ENCODE results near the gene CD48.

The CD48 gene, protein sequence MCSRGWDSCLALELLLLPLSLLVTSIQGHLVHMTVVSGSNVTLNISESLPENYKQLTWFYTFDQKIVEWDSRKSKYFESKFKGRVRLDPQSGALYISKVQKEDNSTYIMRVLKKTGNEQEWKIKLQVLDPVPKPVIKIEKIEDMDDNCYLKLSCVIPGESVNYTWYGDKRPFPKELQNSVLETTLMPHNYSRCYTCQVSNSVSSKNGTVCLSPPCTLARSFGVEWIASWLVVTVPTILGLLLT

DNA sequence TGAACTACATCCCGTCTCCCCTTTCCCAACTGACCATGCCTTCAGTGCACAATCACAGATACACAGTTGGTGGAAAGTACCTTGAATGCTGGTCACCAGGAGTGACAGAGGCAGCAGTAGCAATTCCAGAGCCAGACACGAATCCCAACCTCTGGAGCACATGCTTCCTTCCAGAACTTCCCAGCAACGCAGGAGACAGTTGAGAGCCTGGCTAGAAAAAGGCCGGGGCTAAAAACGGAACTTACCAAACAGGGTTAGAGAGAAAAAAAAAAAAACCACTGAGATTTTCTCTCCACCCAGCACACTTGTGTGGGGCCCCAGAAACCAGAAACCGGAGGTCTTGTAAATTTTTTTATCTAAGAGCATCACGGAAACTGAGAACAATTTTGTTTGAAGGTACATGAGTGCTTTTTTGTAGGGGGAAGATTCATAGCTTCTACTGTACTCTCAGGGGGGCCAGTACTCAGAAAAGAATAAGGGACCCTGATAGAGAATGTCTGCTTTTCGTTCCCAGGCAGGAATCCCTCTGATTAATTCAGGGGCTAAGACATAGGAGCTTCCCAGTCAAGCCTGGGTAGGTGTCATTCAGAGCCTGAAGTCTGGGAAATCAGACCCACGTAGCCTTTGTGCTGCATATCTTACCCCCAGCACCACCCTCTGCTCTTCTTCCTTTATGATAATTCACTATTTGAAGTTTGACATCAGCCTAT, at the start of gene CD48:
Gene CD48, minus strand, starts transcription at position 221 of the 710 bp plus-strand sequence. Its CDS starts 59 bp downstream, at position 162.
- DNase-seq: peak; percentile 30 to 33

DNA sequence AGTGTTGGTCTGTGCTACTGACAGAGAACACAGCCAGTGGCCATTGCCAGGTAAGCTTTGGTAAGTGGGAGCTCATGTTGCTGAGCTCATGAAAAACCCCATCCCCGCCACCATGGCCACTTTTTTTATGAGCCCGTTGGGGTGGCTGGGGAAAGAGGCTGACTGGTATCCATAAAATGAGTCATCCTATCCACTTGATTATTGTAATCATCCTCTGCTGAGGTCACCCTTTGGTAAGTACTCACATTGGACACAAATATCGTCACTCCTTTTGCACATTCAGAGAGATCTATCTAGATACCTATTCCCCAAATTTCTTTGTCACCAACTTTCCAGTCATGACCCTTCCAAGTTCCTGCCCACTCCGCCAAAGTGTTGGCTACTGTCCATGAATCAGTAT, 49.4 kb upstream of the CD48 start:
- DNase-seq: no peak

DNA sequence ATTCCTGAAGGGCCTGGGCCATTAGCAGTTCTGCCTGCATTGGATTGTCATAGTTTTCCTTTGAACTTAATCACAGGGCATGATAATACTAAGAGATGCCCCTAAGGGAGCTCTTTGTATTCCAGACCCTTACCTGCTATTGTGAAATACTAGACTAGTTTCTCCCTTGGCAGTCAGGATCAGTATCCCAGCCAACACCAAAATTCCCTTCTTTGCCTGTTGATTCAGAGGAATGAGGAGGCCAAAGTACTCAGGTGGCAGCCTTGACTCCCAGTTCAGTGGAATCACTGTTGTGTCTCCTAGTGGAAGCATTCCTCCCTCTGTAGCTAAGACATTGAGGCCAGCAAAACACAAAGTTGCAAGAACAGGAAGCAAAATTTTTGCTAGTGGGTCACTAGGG, 48.1 kb upstream of the CD48 start:
- no peak for DNase-seq

DNA sequence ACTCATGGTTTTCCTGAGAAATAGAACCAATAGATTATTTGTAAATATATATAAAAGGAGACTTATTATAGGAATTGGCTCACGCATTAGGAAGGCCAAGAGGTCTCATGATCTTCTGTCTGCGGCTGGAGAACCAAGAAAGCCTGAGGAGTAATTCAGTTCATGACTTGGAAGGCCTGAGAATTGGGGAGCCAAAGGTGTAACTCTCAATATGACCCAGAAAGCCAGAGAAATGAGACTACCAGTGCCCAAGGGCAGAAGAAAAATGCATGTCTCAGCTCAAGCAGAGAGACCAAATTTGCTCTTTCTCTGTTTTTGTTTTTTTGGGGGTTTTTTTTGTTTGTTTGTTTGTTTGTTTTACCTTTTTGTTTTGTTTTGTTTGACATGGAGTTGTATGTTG, 46.9 kb upstream of the CD48 start:
- no peak for DNase-seq

DNA sequence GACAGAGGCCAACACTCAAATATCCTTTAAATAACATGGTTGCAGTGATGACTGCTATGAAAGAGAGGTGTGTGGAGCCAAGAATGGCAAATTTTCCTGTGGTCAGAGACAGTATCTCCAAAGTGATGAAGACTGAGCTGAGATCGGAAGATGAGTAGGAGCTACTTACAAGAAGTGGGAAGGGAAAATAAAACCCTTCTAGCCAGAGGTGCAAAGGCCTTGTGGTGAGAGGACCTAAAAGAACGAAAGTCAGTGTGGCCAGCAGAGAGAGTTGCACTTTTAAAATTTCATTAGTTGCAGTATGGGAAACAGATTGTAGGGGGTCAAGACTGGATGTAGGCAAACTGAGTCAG, 45.2 kb upstream of the CD48 start:
- no peak for DNase-seq

DNA sequence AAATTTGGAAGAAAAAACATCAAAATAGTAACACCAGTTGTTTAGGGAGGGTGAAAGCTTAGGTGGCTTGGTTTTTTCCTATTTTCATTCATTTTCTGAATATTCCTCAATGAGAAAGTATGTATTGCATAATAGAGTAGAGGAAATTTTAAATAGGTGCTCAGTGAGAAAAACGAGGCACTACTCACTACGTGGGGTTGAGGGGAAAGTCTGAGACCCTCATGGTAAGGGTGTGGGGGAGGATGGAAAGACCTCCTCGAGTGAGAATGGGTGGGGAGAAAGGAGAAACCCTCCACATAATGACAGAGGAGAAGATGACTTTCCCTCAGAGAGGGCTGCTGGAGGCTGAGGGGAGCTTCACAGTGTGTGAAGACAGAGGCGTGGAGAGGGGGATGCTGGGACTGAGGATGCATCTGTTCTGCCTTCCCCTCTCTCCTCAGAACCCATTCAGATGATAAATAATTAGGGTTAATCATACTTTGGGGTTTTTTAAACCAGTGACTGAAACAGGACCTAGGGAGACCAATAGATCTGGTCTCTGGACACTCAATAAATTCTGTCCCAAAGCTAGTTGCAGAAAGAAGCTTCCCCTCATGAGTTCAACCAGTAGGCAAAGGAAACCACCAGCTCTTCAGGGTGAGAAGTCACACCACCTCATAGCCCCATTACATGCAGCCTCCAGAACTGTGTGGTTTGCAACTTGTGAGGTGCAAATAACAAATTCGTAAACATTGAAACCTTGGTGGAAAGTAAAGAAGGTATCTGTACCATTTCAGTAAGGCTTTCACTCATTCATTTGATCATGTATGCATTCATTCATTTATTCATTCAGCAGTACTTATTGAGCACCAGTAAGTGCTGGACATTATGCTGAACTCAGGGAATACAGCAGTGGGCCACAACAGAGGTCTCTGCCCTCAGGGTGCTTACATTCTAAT, 44.6 kb upstream of the CD48 start:
- DNase-seq: no peak

DNA sequence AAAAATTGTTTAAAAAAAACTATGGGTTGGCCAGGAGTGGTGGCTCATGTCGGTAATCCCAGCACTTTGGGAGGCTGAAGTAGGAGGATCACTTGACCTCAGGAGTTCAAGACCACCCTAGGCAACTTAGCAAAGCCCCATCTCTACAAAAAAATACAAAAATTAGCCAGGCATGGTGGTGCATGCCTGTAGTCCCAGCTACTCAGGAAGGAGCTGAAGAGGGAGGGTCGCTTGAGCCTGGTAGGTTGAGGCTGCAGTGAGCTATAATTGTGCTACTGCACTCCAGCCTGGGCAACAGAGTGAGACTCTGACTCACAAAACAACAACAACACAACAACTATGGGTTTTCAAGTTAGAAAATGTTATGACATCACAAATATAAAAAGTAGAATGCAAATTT, 43.8 kb upstream of the CD48 start:
- no peak for DNase-seq

DNA sequence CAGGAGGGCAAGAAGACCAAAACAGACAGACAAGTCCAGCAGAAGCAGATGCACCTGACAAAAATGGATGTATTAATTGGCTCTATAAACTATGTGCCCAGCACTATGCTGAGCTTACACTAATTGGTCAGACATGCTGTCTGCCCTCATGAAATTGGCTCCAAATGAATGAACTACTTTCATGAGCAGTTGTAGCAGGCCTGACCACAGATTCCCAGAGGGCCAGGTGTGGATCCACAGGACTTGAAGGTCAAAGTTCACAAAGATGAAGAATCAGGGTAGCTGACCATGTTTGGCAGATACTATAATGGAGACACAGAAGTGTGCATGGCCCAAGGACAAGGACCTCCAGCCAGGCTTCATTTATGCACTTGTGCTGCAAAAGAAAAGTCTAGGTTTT, 42.0 kb upstream of the CD48 start:
- DNase-seq: no peak

DNA sequence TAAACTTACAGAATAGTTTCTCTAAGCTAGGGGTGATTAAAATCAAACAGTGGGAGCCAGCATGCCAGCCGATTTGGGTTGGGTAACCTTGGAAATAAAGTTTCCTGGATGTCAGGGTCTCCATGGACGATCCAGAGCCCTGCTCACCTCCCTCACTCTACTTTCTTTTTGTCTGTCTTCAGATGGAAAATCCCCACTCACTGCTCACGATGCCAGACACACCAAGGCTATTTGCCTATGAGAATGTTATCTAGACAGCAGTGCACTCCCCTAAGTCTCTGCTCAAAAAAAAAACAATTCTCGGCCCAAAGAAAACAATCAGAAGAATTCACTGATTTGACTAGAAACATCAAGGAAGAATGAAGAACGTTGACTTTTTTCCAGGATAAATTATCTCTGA, 41.3 kb upstream of the CD48 start:
- DNase-seq: no peak

DNA sequence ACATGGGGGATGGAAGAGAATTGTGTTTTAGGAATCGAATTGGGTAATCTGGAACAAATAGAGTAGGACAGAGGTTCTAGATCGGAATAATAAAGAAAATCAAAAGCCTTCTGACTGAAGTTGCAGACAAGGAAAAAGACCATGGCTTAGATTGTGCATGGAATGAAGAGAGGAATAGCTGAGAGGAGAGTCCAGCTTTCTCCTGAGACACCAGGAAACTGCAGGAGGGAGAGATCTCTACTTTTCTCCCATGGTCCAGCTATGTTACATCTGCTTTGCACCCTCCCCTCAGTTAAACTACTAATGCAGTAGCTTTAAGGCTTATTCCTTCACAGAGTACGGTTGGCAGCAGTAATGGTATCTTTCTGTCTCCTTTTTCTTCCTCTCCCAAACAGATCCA, 40.8 kb upstream of the CD48 start:
- no peak for DNase-seq

DNA sequence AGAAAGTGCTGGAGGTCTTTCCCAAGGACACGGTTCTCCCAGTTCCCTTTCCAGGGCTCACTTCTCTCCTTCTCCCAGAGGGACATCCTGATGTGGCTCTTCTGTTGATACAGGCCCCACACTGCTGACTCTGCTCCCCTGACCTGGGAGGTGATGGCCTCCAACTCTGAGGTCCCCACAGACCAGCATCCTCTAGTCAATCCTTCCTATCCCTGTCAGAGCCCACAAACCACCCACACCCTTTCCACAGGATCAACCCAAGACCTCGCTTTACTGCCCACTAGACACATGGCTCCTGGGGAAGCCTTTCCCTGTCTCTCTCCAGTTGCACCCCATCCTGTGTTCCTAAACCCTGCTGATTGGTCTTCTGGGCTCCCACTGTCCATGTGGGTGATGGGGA, 39.0 kb upstream of the CD48 start:
- DNase-seq: no peak

DNA sequence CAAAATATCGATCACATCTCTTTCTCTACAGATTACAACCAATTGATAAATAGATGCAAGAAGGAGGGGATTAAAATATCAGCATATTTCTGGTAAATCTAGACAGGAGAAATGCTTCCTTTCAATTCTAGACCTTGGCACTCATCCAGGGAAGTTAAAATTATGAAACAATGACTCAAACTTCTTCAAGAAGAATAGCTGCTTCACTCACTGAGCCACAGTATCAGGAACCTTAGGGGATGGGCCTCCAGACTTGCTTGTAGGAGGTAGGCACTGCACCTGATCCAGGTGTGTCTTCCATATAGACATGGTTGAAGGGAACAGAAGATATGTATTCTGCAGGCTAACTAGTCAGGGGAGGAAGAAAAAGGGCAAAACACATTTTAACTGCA, 37.3 kb upstream of the CD48 start:
- DNase-seq: no peak

DNA sequence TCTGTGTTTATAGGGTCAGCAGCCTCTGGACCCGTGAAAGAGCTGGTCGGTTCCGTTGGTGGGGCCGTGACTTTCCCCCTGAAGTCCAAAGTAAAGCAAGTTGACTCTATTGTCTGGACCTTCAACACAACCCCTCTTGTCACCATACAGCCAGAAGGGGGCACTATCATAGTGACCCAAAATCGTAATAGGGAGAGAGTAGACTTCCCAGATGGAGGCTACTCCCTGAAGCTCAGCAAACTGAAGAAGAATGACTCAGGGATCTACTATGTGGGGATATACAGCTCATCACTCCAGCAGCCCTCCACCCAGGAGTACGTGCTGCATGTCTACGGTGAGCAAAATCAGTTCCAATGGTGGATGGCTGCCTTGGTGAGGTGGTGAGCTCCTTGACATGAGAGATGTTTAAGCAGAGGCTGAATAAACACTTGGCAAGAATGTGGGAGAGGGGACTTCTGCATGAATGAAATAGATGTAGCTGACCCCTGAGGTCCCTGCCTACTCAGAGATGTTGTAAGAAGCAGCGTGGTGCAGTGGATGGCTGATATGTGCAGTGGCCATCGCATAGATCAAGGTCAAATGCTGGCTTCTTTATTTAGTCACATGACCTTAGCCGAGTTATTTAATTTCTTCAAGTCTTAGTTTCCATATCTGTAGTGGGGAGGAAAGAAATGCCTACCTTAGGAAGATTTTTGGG, 36.7 kb upstream of the CD48 start:
- DNase-seq: no peak

DNA sequence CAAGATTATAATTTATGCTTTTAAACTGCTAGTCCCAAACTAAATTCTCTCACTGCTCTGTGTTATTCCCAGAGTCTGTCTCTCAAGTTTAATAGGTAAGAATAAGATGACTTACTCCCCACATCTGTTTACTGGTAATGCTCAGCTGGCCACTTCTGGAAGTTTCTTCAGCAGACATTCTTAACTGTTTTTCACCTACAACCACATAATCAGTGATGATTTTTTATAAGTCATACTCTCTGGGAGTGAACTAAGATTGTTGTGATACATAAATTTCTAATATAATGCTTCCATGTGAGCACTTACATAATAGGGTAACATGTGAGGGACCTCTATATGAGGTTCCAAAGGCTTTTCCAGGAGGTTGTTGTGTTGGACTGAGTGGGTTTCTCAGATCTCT, 36.1 kb upstream of the CD48 start:
- no peak for DNase-seq

DNA sequence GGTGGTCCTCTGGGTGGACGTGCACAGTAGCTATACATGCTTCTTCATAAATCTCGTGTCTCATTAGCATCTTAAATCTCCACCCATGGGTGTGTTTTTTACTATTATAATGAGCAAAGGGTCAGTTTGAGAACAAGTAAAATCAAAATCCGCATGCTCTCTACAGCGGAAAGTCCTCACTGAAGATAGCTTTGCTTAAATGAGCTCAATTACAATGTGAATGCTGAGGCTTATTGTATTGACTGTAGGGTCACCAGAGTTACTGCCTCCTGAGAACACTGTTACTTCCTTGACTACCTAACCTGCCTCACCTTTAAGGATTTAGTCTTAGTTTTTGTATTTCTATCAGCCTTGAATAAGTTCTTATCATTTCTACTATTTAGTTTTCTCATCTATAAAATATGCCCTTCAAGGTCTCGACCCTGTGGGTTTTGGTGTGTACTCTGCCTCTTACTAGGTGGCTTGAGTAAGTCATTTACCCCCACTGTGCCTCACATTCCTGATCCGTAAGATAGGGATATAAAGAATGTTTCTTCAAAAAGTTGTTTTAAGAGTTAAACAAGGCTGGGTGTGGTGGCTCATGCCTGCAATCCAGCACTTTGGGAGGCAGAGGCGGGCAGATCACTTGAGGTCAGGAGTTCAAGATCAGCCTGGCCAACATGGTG, 35.3 kb upstream of the CD48 start:
- no peak for DNase-seq

DNA sequence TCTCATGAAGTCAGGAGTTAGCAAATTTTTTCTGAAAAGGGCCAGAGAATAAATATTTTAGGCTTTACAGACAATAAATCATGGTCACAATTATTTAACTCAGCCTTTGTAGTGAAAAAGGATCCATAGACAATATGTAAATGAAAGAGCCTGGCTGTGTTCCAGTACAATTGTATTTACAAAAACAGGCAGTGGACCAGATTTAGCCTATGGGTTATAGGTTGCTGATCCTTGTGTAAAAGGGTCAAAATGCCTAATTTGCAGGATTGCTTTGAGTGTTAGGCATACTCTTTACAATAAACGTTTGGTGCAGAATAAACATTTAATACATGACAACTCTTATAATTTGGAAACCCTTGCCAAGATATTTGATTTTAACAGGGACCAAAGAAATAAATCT, 33.9 kb upstream of the CD48 start:
- no peak for DNase-seq

DNA sequence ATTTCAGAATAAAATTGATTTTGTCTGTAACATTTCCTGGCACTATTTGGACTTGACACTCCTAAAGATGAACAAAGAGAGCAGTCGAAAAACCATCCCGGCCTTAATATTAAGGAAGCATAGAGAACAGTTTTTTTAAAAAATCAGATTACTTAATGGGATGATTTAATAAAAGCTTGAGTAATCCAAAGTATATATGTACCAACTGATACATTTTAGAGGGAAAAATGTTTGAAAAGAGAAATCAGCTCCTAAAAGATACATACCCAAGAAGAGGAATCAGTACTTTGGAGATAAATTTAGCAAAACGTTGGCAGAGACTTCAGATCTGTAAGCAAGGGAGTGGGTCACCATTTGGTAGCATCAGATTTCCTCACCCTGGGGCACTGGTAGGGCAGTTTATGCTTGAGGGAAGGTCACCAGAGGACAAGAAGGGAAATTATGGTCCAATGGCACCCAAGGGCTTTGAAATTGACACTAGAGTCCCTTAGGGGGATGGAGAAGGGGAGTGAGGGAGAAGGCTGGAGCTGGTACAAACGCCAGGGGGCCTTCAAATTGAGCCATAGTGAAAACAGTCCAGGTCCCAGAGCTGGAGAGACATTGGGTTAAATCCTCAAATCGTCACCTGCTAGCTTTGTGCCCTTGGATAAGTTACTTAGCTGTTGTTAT, 33.4 kb upstream of the CD48 start:
- DNase-seq: no peak

DNA sequence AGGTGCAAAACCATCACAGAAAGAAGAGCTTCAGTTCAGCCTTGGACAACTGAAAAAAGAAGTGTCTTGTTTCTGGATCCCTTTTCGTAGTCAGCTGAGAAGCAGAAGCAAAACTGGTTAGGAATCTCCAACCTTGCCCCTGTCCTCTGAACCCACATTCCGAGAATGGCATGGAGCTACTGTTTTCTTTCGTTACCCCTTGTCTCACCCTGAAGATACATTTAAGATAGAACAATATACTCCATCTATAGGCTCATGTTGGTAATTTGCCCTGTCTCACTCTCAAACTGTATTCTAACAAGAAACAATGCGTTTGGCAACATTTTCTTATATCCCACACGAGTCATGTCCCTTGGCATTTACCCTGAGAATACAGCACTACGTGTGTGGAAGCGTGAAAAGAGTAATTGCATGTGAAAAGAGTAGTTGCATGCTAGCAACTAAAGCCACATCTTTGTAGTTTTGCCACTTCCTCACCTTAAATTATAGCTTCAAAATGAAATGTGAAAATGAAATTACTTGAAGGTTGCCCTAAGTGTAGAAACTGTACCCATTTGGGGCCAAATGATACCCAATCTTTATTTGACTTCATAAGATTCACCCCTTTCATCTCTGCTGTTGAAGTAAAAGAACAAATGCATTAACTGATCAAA, 32.7 kb upstream of the CD48 start:
- no peak for DNase-seq

DNA sequence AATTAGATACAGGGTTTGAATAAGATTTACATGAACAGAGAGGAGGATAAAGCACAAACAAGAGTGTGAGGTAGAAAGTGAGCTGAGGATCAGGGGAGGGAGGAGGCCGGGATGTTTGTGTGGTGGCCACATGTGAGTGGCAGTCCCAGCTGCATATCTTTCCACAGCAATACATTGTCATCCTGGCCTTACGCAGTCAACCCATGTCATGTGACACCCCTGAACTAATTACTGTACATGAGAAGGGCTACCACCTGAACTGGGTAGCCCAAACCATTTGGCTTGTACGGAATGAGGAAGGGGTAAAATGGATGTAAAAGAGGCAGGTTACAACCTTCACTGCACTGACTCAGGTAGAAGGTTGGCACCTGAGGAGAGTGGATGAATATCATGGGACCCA, 31.6 kb upstream of the CD48 start:
- no peak for DNase-seq

DNA sequence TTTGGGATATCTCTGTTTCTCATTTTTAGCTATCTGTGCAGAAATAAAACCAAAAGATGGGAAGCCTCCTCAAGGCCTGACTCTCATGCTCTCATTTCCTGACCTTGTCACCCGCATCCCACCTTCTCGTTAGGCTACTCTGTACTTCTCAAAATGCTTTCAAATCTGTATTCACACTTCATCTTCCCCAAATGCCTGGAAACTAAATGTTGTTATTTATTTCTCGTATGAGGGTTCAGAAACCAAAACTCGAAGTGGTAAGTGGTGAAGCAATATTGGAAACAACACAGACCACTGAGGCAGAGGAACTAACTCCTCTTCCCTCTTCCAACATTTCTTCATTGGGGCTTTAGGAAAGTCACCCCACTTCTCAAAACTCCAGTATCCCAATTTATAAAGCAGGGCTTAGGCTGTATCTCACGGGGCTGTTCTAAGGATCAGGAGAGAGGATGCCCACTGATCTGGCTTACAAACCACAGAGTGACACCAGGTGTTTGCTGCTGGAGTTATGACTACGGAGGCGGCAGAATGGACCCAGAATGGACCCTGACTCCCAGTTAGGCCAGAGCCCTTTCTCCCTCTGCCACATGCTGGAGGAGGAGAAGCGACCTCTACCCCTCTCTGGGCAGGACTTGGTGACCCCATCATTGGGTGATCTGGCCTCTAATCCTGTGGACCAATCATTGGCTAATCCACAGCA, 31.0 kb upstream of the CD48 start:
- no peak for DNase-seq
